HG02938 (cell line): ENCODE measurements around the gene TPP1.

Experiments
- ATAC-seq: cut with Tn5 transposase; IDR thresholded peaks from one replicate; pipeline ENCODE4 v1.9.1; 2021; ENCODE audit warnings: mild to moderate bottlenecking, moderate library complexity; ENCODE audit not compliant: unreplicated experiment

Gene TPP1

DNA sequence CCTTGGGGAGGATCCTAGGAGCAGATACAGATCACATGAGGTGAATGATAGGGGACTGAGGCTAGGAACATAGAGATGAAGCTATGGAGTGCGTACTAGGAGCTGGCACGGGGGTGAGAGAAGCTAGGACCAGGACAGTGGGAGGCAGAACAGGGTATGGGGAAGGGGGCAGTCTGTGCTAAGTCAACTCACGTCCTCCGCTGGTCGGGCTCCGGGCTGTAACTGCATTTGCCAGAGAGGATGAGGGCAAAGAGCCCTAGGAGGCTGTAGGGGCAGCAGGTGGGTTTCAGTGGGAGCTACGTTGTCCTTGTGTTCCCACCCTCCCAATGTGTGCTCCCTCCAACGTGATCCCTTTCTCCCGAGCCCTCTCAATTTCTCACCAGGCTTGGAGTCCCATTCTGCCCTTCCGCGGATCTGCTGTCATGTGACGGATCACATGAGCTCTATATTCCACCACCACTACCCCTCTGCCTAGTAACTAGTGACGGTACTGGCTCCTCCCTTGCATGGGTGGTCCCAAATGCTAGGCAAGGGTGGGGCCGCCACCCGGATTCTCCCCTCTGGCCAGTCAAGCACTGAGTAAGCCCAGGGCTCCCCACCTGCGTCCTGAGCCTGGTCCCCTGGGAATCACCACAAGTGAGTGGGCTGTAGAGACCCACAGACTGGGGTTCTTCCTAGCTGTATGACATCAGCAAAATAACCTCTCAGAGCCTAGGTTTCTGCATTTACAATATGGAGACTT, at the start of gene TPP1:
TPP1 (minus strand) TSS at position 419 of the 742 bp plus-strand sequence; CDS start at position 397, 22 bp downstream.
- ATAC-seq = peak; percentile 99

DNA sequence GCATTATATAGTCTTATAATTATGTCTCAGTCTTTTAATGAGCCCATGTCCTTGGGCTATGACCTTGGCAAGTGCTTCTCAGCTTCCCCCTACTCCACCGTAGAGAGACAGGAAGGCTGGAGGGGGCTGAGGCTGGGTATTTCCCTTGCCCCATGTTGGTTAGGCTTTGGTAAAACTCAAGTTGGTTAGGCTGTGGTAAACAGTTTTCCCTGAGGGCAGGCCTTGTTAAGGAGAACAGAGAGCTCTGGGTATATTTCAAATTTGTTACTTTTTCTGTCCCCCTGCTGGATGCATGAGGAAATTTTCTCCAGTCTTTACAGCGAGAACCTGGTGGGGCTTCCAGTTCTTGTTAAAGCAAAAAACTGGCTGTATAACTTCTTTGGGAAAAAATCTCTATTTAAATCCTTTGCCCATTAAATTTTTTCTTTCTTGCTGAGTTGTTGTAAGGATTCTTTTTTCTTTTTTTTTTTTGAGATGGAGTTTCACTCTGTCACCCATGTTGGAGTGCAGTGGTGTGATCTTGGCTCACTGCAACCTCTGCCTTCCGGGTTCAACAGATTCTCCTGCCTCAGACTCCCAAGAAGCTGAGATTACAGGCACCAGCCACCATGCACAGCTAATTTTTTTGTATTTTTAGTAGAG, 48.6 kb upstream of the TPP1 start:
- ATAC-seq = peak; percentile 58

DNA sequence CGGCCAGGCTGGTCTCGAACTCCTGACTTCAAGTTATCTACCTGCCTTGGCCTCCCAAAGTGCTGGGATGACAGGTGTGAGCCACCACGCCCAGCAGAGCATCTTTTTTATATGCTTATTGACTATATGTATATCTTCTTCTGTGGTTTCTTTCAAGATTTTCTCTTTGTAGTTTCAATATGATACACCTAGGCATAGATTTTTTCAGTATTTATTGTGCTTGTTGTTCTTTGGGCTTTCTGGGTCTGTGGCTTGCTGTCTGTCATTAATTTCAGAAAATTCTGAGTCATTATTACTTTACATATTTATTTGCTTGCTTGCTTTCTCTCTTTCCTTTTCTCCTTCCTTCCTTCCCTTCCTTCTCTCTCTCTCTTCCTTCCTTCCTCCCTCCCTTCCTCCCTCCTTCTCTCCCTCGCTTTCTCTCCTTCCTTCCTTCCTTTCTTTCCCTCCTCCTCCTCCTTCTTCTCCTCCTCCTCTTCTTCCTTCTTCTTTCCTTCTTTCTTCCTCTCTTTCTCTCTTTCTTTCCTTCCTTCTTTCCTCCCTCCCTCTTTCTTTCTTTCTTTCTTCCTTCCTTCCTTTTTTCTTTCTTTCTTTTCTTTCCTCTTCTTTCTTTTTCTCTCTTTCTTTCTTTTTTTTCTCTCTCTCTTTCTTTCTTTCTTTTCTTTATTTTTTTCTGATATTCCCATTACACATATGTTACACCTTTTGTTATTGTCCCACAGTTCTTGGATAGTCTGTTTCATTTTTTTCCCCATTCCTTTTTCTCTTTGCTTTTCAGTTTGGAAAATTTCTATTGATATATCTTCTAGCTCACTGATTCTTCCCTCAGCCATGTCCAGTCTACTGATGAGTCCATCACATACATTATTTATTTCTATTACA, 47.3 kb upstream of the TPP1 start:
- ATAC-seq = no peak

DNA sequence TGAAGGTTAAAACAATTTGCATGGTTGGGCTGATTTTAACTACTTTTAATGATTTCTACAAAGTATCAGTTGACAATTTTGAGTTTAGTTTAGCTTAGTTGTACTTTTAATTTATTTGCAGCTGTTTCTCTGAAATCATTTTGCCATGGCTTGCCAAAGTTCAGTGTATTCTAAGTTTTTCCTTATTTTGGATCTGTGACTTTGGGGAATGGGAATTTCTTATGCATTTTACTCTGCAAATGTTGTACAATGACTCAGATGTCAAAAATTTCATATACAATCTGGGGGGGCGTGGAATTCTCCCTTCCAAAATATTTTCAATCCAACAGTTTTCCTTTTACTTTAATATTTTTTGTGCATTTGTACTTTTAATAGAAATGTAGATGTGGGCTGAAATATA, 45.3 kb upstream of the TPP1 start:
- ATAC-seq = no peak

DNA sequence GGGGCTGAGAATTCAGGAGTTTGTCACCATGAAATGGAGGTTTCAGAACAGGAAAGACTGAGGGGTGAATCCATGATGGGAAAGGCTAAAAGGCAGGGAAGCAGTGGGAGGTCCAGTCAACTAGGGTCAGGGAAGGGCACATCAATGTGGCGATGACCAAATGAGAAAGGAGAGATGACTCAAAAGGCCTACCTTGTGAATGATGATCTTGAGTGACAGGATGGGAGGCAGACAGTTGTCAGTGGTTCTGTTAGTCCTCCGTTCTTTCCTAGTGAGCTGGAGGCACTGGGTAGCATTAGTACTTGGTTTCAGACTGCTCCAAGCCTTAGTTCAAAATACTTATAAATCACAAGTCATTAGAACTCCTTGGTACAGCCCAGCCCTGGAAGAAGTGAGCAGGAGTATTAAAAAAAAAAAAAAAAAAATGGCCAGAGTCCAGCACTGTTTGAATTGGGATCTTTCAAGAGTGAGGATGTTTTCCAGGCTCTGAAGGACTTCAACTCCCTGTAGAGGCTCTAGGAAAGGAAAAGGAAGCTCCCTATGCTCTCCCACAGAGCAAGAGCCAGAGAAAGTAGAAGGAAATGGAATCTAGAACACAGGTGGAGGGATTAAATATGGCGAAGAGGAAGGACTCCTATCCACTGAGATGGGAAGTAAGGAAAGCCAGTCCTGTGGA, 44.7 kb upstream of the TPP1 start:
- ATAC-seq = no peak

DNA sequence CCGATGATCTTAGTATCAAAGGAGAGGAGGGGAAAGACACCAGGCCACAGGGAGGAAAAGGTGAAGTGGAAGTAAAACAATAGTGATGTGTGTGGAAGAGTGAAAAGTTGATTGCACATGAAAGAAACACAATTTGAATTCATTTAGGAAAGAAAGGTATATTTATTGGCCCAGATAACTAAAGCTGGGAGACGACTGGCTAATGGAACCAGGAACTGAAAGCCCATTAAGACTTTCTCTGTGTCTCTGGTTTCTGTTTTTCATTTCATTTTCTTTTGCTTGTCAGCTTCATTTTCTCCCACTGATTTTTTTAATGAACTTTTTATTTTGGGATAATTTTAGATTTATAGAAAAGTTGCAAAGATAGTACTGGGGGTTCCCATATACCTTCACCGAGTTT, 41.5 kb upstream of the TPP1 start:
- ATAC-seq = no peak

DNA sequence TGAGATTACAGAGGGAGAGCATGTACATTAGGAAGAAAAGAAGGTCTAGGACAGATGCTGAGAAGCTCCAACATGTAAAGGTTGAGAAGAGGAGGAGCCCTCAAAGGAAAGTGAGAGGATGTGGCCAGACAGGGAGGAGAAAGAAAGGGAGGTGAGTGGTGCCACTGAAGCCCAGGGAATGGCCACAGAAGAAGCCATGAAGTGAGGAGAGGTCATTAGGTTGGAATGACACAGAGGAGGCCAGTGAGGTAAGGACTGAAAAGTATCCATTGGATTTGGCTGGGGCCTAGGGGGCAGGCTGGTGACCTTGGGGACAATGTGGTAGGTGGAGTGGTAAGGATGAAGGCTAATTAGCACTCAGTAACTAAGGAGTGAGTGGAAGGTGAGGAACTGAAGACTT, 39.4 kb upstream of the TPP1 start:
- ATAC-seq = no peak

DNA sequence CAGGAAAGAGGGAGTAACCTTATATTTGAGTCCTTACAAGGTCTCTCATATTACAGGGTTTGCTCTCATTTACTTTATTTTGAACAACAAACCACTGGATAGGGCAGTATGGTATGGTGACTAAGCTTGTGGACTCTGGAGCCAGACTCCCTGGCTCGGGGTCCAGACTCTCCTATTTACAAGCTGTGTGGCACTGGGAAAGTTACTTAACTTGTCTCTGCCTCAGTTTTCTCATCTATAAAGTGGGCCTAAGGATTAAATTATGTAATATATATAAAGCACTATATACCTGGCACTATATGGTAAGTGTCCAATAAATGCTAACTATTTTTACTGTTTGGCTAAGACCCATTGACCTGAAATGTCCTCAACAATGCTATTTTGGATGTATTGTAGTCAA, 38.1 kb upstream of the TPP1 start:
- no peak for ATAC-seq

DNA sequence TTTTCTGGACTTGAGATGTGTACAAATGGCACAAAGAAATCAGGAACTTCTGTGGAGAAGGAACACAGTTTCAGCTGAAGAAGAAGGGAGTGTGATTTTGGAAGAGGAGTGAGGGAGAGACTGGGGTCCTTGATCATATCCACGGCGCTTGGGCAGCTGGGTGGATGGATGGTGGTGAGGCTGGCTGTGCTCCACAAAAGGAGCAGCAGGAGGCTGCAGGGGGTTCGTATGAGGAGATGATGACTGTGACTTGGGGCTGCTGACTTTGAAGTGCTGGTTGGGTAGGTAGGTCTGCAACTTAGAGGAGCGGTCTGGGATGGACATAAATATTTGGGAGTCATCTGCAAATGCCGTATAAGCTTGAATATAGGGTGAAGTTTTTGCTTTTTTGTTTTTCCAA, 37.7 kb upstream of the TPP1 start:
- no peak for ATAC-seq

DNA sequence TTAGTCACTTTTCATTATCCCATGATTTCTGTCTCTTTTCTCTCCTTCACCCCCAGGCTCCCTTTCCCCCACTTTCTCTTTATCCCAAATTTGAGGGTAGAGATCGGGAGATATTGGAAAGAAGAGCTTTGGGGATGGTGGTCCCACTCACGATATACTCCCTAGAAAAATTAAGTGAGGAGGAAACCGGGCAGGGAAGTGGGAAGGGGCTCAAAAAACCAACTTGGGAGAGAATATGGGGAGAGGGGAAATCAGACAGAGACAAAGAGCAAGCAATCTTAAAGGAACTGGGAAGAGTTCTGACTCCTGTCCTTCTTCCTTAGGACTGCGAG, 37.3 kb upstream of the TPP1 start:
- no peak for ATAC-seq

DNA sequence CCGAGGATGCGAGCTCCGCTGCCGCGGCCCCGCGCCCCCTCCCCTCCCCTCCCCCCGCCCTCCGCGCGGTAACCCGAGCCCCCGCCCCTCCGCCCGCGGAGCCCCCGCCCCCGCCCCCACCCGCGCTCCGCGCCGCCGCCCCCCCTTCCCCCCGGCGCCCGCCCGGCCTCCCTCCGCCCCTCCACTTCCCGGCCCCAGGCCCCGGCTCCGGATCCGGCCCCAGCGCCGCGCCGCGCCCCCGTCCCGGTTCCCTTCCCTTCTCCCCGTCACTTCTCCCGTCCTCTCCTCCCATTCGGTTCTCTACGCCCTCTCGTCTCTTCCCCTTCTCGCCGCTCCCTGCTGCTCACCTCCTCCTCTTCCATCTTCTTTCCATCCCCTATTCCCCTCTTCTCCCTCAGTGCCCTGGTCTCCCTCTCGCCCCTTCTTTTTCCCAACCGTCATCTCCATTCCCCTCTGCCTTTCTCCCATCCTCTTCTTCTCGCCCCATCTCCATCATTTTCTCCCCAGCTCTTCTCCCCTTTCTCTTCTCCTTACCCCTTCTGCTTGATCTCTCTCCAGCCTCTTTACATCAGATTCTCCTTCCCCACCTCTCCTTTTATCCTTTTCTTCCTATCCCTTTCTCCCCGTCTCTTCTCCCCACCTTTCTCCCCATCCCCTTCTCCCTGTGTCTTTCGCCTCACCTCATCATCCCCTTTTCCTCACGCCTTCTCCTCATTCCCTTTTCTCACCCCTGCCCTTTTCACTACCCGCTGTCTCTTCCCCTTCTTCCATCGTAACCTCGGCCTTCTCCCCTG, 36.8 kb upstream of the TPP1 start, which contains the start of gene DCHS1:
DCHS1 (minus strand) TSS at position 20 of the 794 bp plus-strand sequence. CDS start 14,196 bp downstream, outside the sequence.
- ATAC-seq = no peak

DNA sequence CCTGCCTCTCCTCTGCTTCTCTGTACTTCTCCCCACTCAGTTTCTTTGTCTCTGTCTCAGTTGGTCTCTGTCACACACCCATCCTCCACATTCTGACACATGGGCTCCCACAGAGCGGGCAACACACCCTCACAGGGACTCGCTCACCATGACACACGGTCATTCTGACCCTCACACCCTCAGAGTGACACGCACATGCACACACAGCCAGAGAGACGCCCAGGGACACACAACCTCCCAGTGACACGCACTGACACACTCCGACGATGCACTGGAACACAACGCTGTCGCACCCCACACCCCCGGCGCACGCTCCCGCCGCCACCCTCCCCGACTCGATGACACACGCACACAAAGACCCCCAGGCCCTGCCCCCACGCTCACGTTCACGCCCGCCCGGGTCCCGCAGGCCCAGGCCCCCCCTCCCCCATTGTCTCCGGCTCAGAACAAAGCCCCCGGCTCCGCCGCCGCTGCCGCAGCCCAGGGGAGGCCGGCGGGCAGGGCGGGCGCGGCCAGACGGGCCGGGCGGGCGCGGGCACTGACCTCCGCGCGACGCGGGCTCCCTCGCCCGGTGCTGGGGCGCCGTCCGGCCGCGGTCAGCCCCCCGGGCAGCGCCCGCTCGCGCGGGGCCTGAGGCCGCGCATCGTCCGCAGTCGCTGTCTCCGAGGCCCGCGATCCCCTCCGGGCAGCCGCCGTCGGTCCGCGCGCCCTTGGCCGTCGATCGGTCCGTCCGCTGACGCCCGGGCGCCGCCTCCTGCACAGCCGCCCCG, 36.0 kb upstream of the TPP1 start:
- no peak for ATAC-seq

DNA sequence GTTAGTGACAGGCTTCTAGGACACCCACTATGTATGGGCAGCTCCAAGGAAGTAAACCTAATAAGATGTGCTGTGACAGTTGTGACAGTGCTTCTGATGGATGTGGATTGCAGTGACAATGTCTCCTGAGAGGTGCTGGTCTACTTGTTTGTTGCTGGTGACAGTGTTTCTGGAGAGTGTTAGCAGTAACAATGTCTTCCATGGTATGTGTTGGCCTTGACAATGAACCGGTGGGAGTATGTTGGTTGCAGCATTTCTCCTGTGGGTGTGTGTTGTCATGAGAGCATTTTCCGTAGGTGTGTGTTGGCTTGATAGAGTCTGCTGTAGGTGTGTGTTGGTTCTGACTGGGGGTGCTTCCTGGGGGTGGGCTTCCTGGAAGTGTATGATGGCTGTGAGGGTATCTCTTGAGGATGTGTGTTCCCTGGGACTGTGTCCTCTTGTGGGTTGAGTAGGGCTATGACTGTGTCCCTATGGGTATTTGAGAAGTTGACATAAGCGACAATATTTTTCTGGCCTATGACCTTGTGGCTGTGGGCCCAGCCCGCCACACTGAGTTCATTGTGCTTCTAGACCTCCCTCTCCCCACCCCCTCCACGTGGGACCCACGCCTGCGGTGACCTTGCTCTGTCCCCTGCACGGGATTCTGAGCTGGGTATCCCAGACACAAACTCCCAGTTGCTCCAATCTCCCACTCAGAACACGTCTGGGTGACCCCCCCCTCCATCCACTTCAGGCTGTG, 35.2 kb upstream of the TPP1 start:
- no peak for ATAC-seq

DNA sequence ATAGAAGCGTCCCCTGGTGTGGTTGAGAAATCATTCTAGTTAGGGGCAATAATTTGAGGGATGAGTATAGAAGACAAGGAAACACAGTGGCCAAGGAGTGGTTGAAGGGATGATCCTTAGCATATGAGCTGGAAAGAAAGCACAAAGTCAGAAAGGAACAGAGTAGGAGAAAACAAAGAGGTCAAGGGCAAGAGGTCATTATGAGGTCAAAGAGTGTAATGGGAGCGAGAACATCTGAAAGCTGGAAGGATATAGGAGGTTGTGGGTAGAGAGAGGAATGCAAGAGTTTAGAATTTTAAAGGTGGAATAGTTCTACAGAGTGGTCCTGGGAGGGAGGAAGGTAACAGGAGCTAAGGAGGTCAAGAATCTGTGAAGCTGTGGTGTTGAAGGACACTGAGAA, 34.4 kb upstream of the TPP1 start:
- ATAC-seq = no peak

DNA sequence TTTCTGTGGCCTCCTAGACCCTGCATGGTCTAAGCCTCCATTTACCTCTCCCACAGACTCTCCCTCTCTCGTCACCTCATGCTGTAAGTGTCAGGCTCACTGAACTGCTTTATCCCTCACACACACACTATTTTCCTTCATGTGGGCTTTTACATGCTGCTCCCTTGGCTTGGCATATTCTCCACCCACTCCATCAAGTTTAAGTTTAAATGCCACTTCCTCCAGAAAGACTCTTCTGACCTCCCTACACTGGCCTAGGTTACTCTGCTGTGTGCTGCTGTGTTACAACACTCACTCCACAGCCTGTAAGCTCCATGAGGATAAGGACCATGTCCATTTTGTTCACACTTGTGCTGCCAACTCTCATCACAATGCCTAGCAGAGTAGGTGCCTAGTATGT, 33.9 kb upstream of the TPP1 start:
- no peak for ATAC-seq

DNA sequence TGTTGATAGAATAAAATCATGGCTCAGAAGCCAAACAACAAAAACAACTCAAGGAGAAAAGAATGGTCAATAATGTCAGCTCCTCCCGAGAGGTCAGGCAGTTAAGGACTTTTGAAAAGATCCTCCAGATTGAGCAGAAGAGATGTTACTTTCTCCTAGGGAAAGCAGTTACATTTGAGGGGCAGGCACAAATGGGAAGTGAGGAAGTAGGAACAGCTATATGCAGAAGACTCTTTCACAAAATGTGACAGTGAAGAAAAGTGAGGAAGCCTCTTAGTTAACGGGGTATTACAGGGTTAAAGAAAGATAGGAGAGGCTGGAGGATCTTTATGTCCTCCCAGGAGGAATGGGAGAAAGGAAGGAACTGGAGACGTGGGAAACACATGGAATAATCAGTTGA, 33.0 kb upstream of the TPP1 start:
- ATAC-seq = no peak

DNA sequence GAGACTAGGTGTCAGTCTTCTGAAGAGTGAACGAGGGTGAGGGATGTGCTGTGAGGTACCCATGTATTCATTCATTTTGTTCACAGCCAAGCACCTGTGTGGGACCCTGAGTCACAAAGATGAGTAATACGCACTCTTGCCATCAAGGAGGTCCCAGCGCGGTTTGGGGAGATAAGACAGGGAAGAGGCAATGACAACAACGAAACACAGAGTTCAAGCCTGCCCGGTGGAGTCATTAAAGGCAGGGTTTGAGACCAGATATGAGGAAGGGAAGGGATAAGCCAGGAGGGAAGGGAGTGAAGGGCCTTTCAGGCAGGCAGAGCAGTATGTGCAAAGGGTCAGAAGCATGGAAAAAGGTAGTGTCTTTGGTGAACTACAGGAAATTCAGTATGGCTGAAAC, 31.8 kb upstream of the TPP1 start:
- no peak for ATAC-seq

DNA sequence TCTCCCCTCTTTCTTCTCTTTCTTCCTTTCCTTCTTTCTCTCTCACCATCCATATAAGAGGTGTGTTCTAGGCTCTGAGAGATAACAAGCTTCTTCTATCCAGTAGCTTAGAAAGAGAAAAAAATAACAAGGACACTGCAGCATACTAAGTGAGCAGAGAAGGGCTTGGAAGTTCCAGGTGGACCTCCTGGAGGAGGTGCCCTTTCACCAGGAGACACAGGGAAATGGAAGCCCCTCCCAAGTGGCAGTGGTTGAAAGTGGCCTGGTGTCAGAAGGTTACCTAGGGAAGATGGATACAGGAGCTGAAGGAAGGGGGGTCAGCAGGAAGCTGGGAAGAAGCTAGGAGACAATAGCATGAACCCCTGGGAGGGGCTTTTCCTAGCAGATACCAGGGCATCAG, 30.9 kb upstream of the TPP1 start:
- ATAC-seq = no peak

DNA sequence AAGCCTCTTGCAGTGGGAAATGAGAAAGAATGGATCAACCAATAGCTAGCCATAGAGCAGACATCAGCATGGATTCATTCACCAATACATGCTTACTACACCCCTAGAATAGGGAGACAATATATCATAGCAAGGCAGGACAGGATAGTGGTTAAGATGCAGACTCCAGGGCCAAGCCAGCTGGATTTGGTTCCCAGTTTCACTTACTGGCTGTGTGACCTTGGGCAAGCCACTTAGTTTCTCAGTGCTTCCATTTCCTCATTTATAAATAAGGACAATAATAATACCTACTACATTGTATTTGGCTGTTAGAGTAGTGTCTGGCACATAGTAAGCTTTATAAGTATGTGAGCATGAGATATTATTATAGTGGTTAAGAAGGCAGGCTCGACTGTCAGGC, 29.3 kb upstream of the TPP1 start:
- ATAC-seq = no peak
